ENCODE data around the gene GALNT8.

Gene GALNT8

GRCh38 chr12:4820971-4821370 is 100.8 kb downstream of the GALNT8 start:
- H3K4me2 ChIP-seq (ENCODE audit: low read depth, low read length, poor library complexity, severe bottlenecking): no peak overlapping the region
- no peaks in the 10 kb centered on the region for H4K20me1 ChIP-seq (ENCODE audit: insufficient read depth, low read length, poor library complexity, severe bottlenecking)

More at GRCh38 chr12:4820971-4821370, 100.8 kb downstream of the GALNT8 start:
- peaks cover 18% of the 10 kb centered on the region for H3K79me2 ChIP-seq (ENCODE audit: insufficient read depth, low read length)
- peaks cover 41% of the 10 kb centered on the region for H3K4me1 ChIP-seq (ENCODE audit: insufficient read depth, low read length, poor library complexity, severe bottlenecking)
- H3F3A ChIP-seq (ENCODE audit: low read depth): no peaks in the 10 kb centered on the region
- no peaks in the 10 kb centered on the region for H3K9me3 ChIP-seq (ENCODE audit: insufficient read depth, low read depth, low read length)
- H3K9ac ChIP-seq (ENCODE audit: low read depth, low read length, poor library complexity, severe bottlenecking): no peak overlapping the region
- no peaks in the 10 kb centered on the region for H3K36me3 ChIP-seq (ENCODE audit: insufficient read depth, low read length)
- H3K27me3 ChIP-seq (ENCODE audit: insufficient read depth, low read length, poor library complexity, severe bottlenecking): no peaks in the 10 kb centered on the region
- H3K9me2 ChIP-seq (replicated peaks; ENCODE audit: low read depth, low read length): no peaks in the 10 kb centered on the region
- H3K4me3 ChIP-seq (ENCODE audit: low read length, poor library complexity, severe bottlenecking): no peak overlapping the region
- no peak overlapping the region for H2AFZ ChIP-seq (ENCODE audit: low read length)
- TF ChIP-seq EZH2phosphoT487 (IDR thresholded peaks at IDR 0.05; ENCODE audit: borderline replicate concordance) (no peak), CTCF (conservative IDR thresholded peaks at IDR 0.05; ENCODE audit: low read length) (no peak)
